Fibroblast of mammary gland (primary cell): ENCODE measurements around the gene INPP5A.

Experiments
- DNase-seq: peaks from one replicate; pipeline ENCODE4 v3.0.0-alpha.2; 2010; ENCODE audit warnings: low read depth
- H3K4me3 ChIP-seq: 2 replicates; pipeline ENCODE4 v1.5.1; 2011; ENCODE audit warnings: low read depth, mild to moderate bottlenecking, low read length, moderate library complexity; ENCODE audit not compliant: control insufficient read depth
- TF ChIP-seq, protein P1 (sequence below): conservative IDR thresholded peaks from 2 replicates; pipeline ENCODE4 v1.5.1; 2011; ENCODE audit warnings: low read depth, low read length, inconsistent platforms; ENCODE audit not compliant: control insufficient read depth, insufficient read depth

INPP5A gene

DNA sequence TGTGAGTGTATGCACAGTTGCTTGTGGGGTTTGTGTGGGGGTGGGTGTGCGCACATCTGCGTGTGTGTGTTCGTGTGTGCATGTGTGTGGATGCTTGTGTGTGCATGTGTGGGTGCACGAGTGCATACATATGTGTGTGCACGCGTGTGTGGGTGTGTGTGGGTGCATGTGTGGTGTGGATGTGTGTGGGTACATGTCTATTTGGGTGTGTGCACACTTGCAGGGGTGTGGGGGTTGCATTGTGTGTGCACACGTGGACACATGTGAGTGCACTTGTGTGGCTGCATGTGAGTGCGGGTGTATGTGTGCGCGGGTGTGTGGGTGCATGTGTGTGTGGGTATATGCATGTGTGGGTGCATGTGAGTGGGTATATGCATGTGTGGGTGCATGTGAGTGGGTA is 174.7 kb downstream of the INPP5A start:
- no peak overlapping the region for H3K4me3 ChIP-seq
- TF ChIP-seq, protein P1, sequence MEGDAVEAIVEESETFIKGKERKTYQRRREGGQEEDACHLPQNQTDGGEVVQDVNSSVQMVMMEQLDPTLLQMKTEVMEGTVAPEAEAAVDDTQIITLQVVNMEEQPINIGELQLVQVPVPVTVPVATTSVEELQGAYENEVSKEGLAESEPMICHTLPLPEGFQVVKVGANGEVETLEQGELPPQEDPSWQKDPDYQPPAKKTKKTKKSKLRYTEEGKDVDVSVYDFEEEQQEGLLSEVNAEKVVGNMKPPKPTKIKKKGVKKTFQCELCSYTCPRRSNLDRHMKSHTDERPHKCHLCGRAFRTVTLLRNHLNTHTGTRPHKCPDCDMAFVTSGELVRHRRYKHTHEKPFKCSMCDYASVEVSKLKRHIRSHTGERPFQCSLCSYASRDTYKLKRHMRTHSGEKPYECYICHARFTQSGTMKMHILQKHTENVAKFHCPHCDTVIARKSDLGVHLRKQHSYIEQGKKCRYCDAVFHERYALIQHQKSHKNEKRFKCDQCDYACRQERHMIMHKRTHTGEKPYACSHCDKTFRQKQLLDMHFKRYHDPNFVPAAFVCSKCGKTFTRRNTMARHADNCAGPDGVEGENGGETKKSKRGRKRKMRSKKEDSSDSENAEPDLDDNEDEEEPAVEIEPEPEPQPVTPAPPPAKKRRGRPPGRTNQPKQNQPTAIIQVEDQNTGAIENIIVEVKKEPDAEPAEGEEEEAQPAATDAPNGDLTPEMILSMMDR: no peak
- DNase-seq: no peak

DNA sequence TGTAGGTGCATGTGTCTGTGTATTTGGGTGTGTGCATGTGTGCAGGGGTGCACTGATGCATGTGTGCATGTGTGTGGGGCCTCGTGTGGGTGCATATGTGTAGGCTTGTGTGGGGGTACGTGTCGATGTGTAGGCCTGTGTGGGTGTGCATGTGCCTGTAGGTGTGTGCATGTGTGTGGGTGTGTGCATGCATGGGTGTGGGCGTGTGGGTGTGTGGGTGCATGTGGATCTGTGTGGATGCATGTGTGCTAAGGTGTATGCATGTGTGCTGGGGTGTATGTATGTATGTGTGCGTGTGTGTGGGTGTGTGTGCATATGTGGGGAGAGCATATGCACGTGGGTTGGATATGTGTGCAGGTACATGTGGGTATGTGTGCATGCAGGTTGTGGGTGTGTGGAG is 175.2 kb downstream of the INPP5A start:
- DNase-seq: no peak
- TF ChIP-seq, protein P1: no peak
- no peak overlapping the region for H3K4me3 ChIP-seq

DNA sequence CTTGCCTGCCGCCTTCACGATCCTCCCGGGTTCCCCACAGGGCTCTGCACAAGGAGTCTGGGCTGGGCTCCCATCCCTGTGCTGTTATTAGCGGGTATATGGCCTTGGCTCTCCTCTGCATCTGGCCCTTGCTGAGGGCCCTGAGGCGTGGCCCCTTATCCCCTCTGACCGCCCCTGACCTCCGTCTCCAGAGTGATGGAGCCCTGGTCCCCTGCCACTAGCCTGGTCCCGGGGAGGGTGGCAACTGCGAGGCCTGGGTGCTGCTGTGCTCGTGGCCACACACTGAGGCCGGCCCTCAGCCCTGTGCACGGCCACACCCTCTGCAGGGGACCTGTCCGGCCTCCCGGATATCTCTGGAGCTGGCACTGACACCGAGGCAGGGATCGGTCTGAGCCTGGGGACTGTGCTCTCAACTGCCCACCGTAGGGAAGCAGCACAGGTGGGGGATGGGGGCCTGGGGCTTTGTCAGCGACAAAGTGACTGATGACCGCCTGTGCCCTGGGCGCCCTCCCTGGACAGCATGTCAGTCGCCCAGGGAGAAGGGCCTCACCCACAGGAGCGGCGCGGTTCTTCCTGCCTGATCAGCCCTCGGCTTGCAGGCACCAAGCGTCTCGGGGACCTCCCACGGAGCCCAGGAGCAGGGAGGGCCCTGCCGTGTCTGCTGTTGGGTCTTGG is 176.0 kb downstream of the INPP5A start:
- no peak for DNase-seq
- H3K4me3 ChIP-seq: no peak overlapping the region

DNA sequence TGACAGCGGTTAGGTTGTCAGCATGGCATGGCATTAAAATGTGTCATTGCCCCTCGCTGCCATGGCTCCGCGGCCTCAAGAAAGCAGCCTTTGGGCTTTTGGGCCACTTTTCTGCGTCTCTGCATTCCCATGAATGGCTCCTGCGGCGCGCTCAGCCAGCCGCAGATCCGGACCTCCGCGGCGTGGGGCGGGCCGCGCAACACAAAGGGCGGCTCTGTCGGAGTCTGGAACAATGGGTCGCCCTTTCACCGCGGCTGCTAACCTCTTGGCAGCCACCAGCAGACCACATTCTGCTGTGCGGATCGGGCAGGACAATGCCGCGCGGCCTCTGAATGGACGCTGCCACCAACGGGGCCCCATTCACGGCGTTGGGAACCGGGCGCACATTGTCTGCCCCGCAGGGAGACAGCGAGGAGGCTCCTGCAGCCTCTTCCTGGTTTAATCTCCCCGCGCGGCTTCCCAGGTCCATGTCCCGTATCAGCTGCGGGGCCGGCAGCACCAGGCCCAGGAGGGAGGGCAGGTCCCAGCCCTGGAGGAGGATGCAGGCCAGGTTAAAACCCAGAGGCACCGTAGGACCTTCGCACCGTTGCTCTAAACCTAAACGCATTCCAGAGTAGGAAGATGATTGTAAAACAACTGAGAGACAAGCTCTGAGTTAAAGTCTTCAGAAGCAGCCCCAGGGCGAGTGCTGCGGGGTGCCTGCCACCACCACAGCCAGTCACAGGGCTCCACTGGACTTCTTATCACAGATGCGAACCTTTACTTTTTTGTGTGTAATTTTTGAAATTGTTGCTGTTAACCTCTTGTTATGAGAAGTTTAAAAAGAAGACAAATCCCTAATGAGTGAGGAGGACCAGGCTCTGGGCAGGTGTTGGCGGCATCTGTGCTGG is 176.8 kb downstream of the INPP5A start:
- no peak overlapping the region for H3K4me3 ChIP-seq
- TF ChIP-seq, protein P1: no peak
- no peak for DNase-seq

More for the DNA sequence above, 176.0 kb downstream of the INPP5A start:
- TF ChIP-seq, protein P1: no peak

DNA sequence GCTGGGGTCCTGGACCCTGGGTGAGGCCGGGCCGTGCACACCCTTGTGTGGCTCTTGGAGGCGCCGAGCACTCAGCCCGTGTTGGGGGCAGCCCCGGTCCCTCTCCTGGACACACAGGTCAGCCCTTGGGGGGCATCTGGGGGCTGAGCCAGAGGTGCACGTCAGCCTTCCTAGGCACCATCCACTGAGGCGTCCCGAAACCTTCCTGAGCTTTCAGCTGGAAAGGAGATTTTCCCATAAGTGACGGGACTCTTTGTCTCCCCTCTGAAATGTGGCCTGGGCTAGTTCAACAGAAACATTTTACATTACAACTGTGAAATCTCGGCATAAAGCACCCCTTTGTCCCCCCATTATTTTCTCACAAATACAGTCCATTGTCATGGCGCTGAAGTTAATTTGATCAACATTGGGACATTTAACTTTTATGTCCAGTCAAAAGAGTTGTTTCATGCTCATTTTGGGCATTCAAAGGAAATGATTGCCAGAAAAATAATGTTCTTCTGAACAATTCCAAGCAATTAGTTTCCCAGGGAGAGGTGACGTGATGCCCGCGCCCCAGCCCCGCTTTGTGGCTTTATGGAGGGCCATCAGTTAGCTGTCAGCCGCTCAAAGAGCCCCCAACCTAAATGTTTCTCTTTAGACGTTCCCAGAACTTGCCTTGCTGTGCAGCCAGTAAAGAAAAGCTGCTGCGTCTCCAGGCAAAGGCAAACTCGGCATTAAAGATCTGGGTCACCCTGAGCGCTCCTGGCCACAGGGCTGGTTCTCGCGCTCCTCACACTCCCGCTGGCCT is 177.6 kb downstream of the INPP5A start:
- H3K4me3 ChIP-seq: no peak overlapping the region
- TF ChIP-seq, protein P1: no peak
- no peak for DNase-seq
